ENCODE measurements around the gene CRKL.
"Not testable (repeated sequence)": the region's sequence is repeated elsewhere in the genome, so short reads cannot be mapped to it uniquely, and the experiment has no call there.

CRKL gene

GRCh38 chr22:20935049-20935448, 17.8 kb downstream of the CRKL start:
- DNase-seq (ENCODE audit: low spot score) = not testable (repeated sequence)

- DNase-seq (ENCODE audit: low spot score) = not testable (repeated sequence)
Observed at GRCh38 chr22:20935780-20936539, 18.8 kb downstream of the CRKL start.

GRCh38 chr22:20937031-20937793, 20.0 kb downstream of the CRKL start:
- DNase-seq (ENCODE audit: low spot score) = no peak

GRCh38 chr22:20937794-20938671, 20.8 kb downstream of the CRKL start:
- DNase-seq (ENCODE audit: low spot score) = no peak

GRCh38 chr22:20939457-20940185, 22.4 kb downstream of the CRKL start:
- not testable (repeated sequence) for DNase-seq (ENCODE audit: low spot score)

- no peak for DNase-seq (ENCODE audit: low spot score)
Observed at GRCh38 chr22:20940186-20940651, 23.0 kb downstream of the CRKL start.

- no peak for DNase-seq (ENCODE audit: low spot score)
Observed at GRCh38 chr22:20940904-20941385, 23.7 kb downstream of the CRKL start.

GRCh38 chr22:20942203-20942902, 25.1 kb downstream of the CRKL start:
- DNase-seq (ENCODE audit: low spot score) = not testable (repeated sequence)

- DNase-seq (ENCODE audit: low spot score) = no peak
Observed at GRCh38 chr22:20943104-20943933, 26.1 kb downstream of the CRKL start.

- DNase-seq (ENCODE audit: low spot score) = no peak
Observed at GRCh38 chr22:20944042-20944441, 26.8 kb downstream of the CRKL start.

- no peak for DNase-seq (ENCODE audit: low spot score)
Observed at GRCh38 chr22:20945578-20945934, 28.3 kb downstream of the CRKL start.

- DNase-seq (ENCODE audit: low spot score) = no peak
Observed at GRCh38 chr22:20946080-20946986, 29.1 kb downstream of the CRKL start.

- no peak for DNase-seq (ENCODE audit: low spot score)
Observed at GRCh38 chr22:20946991-20947390, 29.8 kb downstream of the CRKL start.

GRCh38 chr22:20948450-20948849, 31.2 kb downstream of the CRKL start:
- no peak for DNase-seq (ENCODE audit: low spot score)

GRCh38 chr22:20948989-20949388, 31.8 kb downstream of the CRKL start:
- DNase-seq (ENCODE audit: low spot score) = no peak

GRCh38 chr22:20949698-20950183, 32.5 kb downstream of the CRKL start:
- DNase-seq (ENCODE audit: low spot score) = no peak

GRCh38 chr22:20951151-20951931, 34.1 kb downstream of the CRKL start:
- DNase-seq (ENCODE audit: low spot score) = no peak

GRCh38 chr22:20951932-20952380, 34.7 kb downstream of the CRKL start:
- DNase-seq (ENCODE audit: low spot score) = no peak

Data from AG08396 (cell line).